H1 (cell line): ENCODE measurements around the gene PAXX. TPM values are rescaled to one million over a fixed set of nuclear protein-coding genes. Genes with fewer than 3 reads are reported as not detected.

Source experiments
- CREB1 ChIP-seq: IDR thresholded peaks from 2 replicates; pipeline ENCODE4 v1.6.1; 2012; ENCODE audit warnings: inconsistent platforms
- EZH2 ChIP-seq: fragments of 200-600 bp; sonication (generic); IDR thresholded peaks from 2 replicates; pipeline ENCODE4 v1.7.1; 2012; ENCODE audit warnings: low read depth, mild to moderate bottlenecking, moderate library complexity, low read length, inconsistent platforms; ENCODE audit not compliant: severe bottlenecking
- NRF1 ChIP-seq: IDR thresholded peaks from 2 replicates; pipeline ENCODE4 v1.6.1; 2011; ENCODE audit warnings: mild to moderate bottlenecking, low read depth, low read length, improper control_type of control experiment
- POLR2AphosphoS5 ChIP-seq: IDR thresholded peaks from 2 replicates; pipeline ENCODE4 v1.6.1; 2011; ENCODE audit warnings: low read depth, low read length
- SAP30 ChIP-seq: fragments of 300-600 bp; sonication (generic); IDR thresholded peaks from 2 replicates; pipeline ENCODE4 v1.7.1; 2012; ENCODE audit warnings: low read length, moderate library complexity, mild to moderate bottlenecking, inconsistent platforms; ENCODE audit not compliant: insufficient read depth, insufficient replicate concordance
- SIN3A ChIP-seq, 2 experiments: IDR thresholded peaks in 1 of 2; conservative IDR thresholded peaks in 1 of 2; 2 replicates each; pipeline ENCODE4 v1.6.1; 2011 to 2012; ENCODE audit warnings: low read length in 2 of 2, improper control_type of control experiment in 1 of 2, low read depth in 1 of 2, mild to moderate bottlenecking in 1 of 2
- SP2 ChIP-seq: IDR thresholded peaks from 2 replicates; pipeline ENCODE4 v1.6.1; 2012; ENCODE audit warnings: mild to moderate bottlenecking, low read length, inconsistent platforms
- TBP ChIP-seq: IDR thresholded peaks from 2 replicates; pipeline ENCODE4 v1.6.1; 2011; ENCODE audit warnings: low read depth, low read length, improper control_type of control experiment
- polyA plus RNA-seq, 7 experiments: library from polyadenylated mRNA; depleted of rRNA in 3 of 7; stranded (reverse) in 5 of 7; unstranded in 2 of 7; fragments of >200 nt in 5 of 7; fragments of 200-250 nt in 2 of 7; gene quantifications; 1 replicate in 5 of 7; 2 replicates in 1 of 7; 4 replicates in 1 of 7; pipeline versions ENCODE4 v1.2.1 to v1.2.3, GENCODE V29; 2011 to 2013; ENCODE audit warnings: missing spikeins in 2 of 7, mixed read lengths in 2 of 7
- total RNA-seq: library from RNA; stranded (reverse); fragmentation: NEBNext Ultra II Directional; extraction: Animal tissue kit (Norgen Biotek cat#: 25700); gene quantifications from 2 replicates; pipeline ENCODE4 v1.2.1, GENCODE V29; 2021
- TF ChIP-seq, protein P1 (sequence below): fragments of 300-600 bp; sonication (generic); IDR thresholded peaks from 2 replicates; pipeline ENCODE4 v1.7.1; 2012; ENCODE audit warnings: low read length, moderate library complexity, mild to moderate bottlenecking, inconsistent platforms; ENCODE audit not compliant: insufficient replicate concordance

Gene PAXX
- total and polyA plus RNA-seq, 2 of the 8 experiments (the other 6 are each of a cell fraction or from before 2014, with no cell fraction given), result 43.4 to 45.9 TPM

- no peak for TF ChIP-seq TBP
- TF ChIP-seq, protein P1, sequence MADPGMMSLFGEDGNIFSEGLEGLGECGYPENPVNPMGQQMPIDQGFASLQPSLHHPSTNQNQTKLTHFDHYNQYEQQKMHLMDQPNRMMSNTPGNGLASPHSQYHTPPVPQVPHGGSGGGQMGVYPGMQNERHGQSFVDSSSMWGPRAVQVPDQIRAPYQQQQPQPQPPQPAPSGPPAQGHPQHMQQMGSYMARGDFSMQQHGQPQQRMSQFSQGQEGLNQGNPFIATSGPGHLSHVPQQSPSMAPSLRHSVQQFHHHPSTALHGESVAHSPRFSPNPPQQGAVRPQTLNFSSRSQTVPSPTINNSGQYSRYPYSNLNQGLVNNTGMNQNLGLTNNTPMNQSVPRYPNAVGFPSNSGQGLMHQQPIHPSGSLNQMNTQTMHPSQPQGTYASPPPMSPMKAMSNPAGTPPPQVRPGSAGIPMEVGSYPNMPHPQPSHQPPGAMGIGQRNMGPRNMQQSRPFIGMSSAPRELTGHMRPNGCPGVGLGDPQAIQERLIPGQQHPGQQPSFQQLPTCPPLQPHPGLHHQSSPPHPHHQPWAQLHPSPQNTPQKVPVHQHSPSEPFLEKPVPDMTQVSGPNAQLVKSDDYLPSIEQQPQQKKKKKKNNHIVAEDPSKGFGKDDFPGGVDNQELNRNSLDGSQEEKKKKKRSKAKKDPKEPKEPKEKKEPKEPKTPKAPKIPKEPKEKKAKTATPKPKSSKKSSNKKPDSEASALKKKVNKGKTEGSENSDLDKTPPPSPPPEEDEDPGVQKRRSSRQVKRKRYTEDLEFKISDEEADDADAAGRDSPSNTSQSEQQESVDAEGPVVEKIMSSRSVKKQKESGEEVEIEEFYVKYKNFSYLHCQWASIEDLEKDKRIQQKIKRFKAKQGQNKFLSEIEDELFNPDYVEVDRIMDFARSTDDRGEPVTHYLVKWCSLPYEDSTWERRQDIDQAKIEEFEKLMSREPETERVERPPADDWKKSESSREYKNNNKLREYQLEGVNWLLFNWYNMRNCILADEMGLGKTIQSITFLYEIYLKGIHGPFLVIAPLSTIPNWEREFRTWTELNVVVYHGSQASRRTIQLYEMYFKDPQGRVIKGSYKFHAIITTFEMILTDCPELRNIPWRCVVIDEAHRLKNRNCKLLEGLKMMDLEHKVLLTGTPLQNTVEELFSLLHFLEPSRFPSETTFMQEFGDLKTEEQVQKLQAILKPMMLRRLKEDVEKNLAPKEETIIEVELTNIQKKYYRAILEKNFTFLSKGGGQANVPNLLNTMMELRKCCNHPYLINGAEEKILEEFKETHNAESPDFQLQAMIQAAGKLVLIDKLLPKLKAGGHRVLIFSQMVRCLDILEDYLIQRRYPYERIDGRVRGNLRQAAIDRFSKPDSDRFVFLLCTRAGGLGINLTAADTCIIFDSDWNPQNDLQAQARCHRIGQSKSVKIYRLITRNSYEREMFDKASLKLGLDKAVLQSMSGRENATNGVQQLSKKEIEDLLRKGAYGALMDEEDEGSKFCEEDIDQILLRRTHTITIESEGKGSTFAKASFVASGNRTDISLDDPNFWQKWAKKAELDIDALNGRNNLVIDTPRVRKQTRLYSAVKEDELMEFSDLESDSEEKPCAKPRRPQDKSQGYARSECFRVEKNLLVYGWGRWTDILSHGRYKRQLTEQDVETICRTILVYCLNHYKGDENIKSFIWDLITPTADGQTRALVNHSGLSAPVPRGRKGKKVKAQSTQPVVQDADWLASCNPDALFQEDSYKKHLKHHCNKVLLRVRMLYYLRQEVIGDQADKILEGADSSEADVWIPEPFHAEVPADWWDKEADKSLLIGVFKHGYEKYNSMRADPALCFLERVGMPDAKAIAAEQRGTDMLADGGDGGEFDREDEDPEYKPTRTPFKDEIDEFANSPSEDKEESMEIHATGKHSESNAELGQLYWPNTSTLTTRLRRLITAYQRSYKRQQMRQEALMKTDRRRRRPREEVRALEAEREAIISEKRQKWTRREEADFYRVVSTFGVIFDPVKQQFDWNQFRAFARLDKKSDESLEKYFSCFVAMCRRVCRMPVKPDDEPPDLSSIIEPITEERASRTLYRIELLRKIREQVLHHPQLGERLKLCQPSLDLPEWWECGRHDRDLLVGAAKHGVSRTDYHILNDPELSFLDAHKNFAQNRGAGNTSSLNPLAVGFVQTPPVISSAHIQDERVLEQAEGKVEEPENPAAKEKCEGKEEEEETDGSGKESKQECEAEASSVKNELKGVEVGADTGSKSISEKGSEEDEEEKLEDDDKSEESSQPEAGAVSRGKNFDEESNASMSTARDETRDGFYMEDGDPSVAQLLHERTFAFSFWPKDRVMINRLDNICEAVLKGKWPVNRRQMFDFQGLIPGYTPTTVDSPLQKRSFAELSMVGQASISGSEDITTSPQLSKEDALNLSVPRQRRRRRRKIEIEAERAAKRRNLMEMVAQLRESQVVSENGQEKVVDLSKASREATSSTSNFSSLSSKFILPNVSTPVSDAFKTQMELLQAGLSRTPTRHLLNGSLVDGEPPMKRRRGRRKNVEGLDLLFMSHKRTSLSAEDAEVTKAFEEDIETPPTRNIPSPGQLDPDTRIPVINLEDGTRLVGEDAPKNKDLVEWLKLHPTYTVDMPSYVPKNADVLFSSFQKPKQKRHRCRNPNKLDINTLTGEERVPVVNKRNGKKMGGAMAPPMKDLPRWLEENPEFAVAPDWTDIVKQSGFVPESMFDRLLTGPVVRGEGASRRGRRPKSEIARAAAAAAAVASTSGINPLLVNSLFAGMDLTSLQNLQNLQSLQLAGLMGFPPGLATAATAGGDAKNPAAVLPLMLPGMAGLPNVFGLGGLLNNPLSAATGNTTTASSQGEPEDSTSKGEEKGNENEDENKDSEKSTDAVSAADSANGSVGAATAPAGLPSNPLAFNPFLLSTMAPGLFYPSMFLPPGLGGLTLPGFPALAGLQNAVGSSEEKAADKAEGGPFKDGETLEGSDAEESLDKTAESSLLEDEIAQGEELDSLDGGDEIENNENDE, result no peak
- TF ChIP-seq NRF1, result no peak
- TF ChIP-seq POLR2AphosphoS5, result no peak
- TF ChIP-seq CREB1, result no peak
- no peak for TF ChIP-seq EZH2
- TF ChIP-seq SIN3A (conservative IDR thresholded peaks at IDR 0.05 in 1 of 2, IDR thresholded peaks at IDR 0.05 in 1 of 2; ENCODE audit: low read depth in 1 of 2, low read length in 2 of 2), result no peak
- no peak for TF ChIP-seq SP2
- TF ChIP-seq SAP30, result no peak
Observed at GRCh38 chr9:136964833-136965422, 27.3 kb upstream of the PAXX start (continued).
